NCI-H524 (cell line): ENCODE data around the gene NOP58.
"Not testable (repeated sequence)": the region's sequence is repeated elsewhere in the genome, so short reads cannot be mapped to it uniquely, and the experiment has no call there.

Experiments used
- DNase-seq, 2 experiments: peaks; one replicate each; lab custom pipeline; 2025; lab: John Stamatoyannopoulos, UW

The NOP58 gene

GRCh38 chr2:202307690-202308089, 42.1 kb downstream of the NOP58 start:
- peak in 1 of 2 experiments; percentile 6 for DNase-seq

- no peak for DNase-seq
These were observed 46.3 kb downstream of the NOP58 start for GRCh38 chr2:202311823-202312388.

DNA sequence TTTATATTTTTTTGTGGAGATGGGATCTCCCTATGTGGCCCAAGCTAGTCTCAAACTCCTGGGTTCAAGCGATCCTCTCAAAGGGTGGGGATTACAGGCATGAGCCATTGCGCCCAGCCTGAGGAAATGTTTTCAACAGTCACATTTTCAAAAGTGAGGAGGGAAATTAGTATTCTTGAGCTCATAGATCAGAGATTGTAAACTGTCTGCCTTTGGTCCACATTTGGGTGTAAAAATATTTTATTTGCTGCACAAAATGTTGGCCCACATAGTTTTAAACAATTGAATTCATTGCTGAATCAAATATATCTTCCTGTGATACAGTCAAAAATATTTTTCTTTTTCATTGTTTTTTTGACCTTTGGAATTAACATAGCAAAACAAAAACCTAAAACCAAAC, 48.6 kb downstream of the NOP58 start:
- no peak for DNase-seq

- DNase-seq = no peak
These were observed 51.7 kb downstream of the NOP58 start for GRCh38 chr2:202317080-202317857.

DNA sequence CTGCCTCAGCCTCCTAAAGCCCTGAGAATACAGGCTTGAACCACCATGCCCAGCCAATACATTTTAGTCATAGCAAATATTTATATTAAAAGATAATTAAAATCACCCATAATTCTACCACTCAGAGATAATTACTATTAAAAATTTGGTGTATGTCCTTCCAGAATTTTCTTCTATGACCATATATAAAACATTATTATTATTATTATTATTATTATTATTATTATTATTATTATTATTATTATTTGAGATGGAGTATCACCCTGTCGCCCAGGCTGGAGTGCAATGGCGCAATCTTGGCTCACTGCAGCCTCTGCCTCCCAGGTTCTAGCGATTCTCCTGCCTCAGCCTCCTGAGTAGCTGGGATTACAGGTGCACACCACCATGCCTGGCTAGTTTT, 54.8 kb downstream of the NOP58 start:
- DNase-seq = not testable (repeated sequence)

GRCh38 chr2:202322435-202322834, 56.9 kb downstream of the NOP58 start:
- no peak for DNase-seq

DNA sequence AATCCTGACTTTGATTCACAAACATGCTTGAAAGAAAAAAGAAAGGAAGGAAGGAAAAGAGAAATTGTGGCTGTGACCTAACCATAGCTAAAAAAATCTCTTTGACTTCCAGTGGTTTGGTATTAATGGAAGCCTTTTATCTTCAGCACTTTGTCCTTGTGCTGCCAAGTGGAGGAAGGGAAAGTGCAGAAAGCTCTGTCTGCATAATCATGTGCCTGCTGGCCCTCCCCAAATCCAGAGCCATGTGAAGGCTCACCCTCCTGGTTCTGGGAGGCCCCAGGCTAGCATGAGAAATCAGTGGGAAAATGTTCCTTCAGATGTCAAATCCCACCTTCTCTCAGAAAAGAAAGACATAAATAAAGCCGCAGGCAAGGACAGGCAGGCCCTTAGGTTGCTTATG, 62.3 kb downstream of the NOP58 start:
- DNase-seq = no peak

GRCh38 chr2:202335791-202336467, 70.4 kb downstream of the NOP58 start:
- DNase-seq = no peak

- no peak for DNase-seq
These were observed 71.6 kb downstream of the NOP58 start for GRCh38 chr2:202337151-202337550.

DNA sequence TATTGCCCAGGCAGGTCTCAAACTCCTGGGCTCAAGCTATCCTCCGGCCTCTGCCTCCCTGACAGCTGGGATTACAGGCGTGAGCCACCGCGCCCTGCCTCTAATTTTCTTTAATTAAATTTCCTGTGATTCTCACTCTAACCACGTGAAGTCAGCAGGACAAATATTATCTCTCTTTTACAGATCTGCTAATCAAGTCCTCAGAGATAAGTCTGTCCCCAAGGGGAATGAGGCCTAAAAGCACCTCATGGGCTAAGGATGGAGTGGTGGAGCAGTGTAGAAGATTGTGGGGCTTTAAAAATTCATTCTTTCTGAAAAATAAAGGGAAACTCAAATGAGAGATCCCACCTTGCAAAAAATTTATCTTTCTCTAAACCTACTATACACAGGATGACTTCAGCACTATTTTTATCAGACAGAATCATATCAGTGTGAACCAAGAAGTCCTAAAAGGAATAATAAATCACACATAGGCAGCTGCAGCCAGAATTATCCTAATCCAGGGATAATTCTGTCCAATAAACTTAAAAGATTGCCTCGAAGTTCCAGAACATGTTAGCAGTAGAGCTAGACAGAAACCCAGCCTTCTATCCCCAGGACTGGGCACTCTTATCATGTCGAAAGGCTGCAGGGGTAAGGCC, 72.3 kb downstream of the NOP58 start:
- DNase-seq = no peak

DNA sequence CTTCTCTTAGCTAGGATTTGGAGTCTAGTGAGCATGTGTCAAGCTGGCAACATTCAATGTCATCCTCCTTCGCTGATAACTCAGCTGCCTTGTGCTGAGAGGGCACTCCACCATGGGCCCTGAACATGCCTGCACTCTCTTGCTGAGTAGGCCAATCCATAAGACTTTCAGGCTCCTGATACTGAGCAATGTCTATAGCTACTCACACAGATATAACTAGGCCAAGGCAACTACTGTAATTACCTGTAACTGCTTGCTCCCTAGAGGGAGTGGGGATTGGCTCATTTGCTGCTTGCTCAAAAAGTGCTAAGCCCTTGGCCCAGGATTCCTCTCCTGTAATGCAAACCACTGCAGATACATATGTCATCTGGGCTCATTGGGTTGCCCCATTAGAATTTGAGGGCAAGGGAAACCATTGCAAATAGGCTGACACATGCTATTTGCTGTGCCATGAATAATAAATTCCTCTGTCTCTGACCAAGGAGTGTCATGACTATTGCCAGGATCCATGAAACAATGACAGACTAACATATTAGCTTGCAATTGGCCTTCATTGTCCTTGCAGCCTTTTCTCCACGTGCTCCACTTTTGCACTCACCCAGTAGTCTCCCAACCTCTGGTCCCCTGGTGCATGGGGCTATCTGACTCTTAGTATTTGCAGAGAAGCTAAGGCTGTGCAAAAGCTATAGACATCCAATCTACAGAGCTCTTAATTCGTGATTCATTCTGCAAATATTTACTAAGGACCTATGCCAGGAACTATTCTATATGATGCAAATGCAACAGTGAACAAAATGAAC, 73.7 kb downstream of the NOP58 start:
- no peak for DNase-seq

DNA sequence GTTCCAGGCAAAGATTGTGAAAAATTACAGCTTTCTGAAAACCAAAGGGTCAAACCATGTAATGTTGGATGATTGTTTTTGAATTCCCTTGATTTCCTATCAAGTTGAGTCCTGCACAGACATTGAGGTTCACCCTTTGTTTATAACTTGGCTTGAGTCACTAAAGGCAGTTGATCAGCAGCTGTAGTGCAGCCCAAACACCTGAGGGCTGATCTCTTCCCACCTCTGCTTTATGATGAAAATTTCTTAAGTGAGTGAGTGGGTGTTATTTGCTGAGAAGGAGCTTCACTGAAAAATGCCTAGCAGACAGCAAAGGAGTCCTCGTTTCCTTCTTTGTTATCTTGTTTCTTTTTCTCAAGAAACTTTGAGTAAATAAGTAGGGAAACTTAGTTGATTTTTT, 78.6 kb downstream of the NOP58 start:
- no peak for DNase-seq

- no peak for DNase-seq
These were observed 80.6 kb downstream of the NOP58 start for GRCh38 chr2:202346180-202346579.
